ENCODE measurements around the gene ISM1.

ISM1 gene

GRCh38 chr20:13342469-13343242 lies 121.6 kb downstream of the ISM1 start:
- H3K36me3 ChIP-seq (replicated peaks; ENCODE audit: low read depth, low read length), result no peaks in the 10 kb centered on the region
- no peaks in the 10 kb centered on the region for H4K20me1 ChIP-seq (ENCODE audit: insufficient read depth, low read length)
- H3K79me2 ChIP-seq (ENCODE audit: low read length), result no peaks in the 10 kb centered on the region
- H3K4me1 ChIP-seq (ENCODE audit: low read length), result no peaks in the 10 kb centered on the region
- H3K27ac ChIP-seq (ENCODE audit: low read length), result no peak overlapping the region
- no peaks in the 10 kb centered on the region for H3K27me3 ChIP-seq (ENCODE audit: low read depth, low read length)
- H3K4me3 ChIP-seq (ENCODE audit: low read length), result no peak overlapping the region
- TF ChIP-seq CTCF (IDR thresholded peaks at IDR 0.05; ENCODE audit: low read depth, low read length) (no peak), EZH2phosphoT487 (IDR thresholded peaks at IDR 0.05; ENCODE audit: low read depth) (no peak)
- no peak overlapping the region for H3K9ac ChIP-seq (ENCODE audit: low read length)
- H3K4me2 ChIP-seq (ENCODE audit: low read length), result no peak overlapping the region
- H3K9me3 ChIP-seq (ENCODE audit: insufficient read depth, low read length), result no peaks in the 10 kb centered on the region
- H2AFZ ChIP-seq (ENCODE audit: low read depth, low read length), result no peak overlapping the region

DNA sequence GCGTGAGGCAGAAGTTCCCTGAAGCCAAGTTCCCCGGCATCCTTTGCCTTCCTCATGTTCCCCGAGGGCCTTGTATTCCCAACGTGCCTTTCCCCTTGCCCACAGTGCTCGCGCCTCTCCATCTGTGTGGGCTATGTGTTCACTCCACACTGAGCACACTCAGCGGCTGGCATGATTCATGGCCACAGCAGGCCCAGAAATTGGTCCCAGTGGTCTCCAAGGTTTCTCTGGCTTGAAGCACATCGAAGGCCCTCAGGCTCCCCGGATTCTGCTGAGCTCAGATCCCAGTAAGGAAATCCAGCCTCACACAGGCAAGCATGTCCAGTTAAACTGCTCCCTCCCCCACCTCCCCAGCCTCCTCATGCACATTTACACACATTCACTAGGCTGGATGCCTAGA lies 123.6 kb downstream of the ISM1 start:
- TF ChIP-seq CTCF (IDR thresholded peaks at IDR 0.05; ENCODE audit: low read depth, low read length), result no peak
- TF ChIP-seq EZH2phosphoT487 (IDR thresholded peaks at IDR 0.05; ENCODE audit: low read depth), result no peak
- Histone ChIP-seq H3K27me3 (ENCODE audit: low read depth, low read length) (no peaks in the 10 kb centered on the region), H3K36me3 (replicated peaks; ENCODE audit: low read depth, low read length) (no peaks in the 10 kb centered on the region), H3K9me3 (ENCODE audit: insufficient read depth, low read length) (no peaks in the 10 kb centered on the region), H3K79me2 (ENCODE audit: low read length) (no peaks in the 10 kb centered on the region), H3K4me2 (ENCODE audit: low read length) (no peak overlapping the region), H3K4me3 (ENCODE audit: low read length) (no peak overlapping the region), H3K27ac (ENCODE audit: low read length) (no peak overlapping the region), H2AFZ (ENCODE audit: low read depth, low read length) (no peak overlapping the region), H3K9ac (ENCODE audit: low read length) (no peak overlapping the region), H4K20me1 (ENCODE audit: insufficient read depth, low read length) (no peaks in the 10 kb centered on the region), H3K4me1 (ENCODE audit: low read length) (no peaks in the 10 kb centered on the region)

DNA sequence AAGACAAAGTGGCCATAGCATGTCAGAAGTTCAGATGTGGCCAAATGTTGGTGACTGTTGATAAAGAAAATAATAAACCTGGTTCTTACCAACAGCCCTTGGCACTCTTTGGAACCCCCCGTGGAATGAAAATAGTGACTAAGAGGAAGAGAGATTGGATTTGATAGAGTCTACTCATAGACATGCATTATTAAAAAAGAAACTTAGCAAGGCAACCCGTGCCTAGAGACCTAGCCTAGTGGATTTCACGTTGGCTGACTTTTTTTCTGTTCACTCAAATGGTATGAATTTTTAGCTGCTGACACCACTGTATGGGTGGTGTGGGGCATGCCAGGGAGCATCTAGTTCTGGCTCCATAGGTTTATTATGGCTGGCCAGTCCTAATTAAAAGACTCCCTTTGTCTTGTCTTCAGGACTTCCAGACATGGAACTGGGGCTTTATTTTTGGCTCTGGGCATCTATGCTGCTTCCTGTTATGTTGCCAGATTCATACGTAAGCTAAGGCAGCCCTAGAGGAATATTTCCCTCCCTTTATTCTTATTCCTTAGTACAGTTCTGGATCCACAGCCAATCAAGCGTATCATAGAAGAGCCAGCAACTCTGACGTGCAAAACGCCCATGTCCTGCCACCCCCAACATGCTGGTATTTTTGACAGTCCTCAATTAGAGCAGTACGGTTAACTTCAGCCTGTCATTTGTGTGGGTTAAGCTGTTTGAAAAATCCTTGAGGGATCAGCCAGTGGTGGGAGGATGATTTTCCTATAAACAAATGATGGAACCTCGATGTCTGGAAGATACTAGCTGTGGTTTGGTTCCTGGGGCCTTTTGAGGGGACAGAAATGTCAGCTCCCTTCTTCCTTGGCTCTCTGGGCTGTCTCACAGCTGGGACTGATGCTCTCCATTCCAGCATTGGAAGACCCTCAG lies 127.5 kb downstream of the ISM1 start:
- Histone ChIP-seq H3K4me1 (ENCODE audit: low read length) (no peaks in the 10 kb centered on the region), H4K20me1 (ENCODE audit: insufficient read depth, low read length) (no peaks in the 10 kb centered on the region), H3K27me3 (ENCODE audit: low read depth, low read length) (no peaks in the 10 kb centered on the region; the same call in 1 of the 2 replicates), H3K36me3 (replicated peaks; ENCODE audit: low read depth, low read length) (no peaks in the 10 kb centered on the region), H3K27ac (ENCODE audit: low read length) (no peak overlapping the region), H2AFZ (ENCODE audit: low read depth, low read length) (no peak overlapping the region), H3K9me3 (ENCODE audit: insufficient read depth, low read length) (no peaks in the 10 kb centered on the region), H3K9ac (ENCODE audit: low read length) (no peak overlapping the region), H3K4me3 (ENCODE audit: low read length) (no peak overlapping the region), H3K79me2 (ENCODE audit: low read length) (no peaks in the 10 kb centered on the region), H3K4me2 (ENCODE audit: low read length) (no peak overlapping the region)
- TF ChIP-seq EZH2phosphoT487 (IDR thresholded peaks at IDR 0.05; ENCODE audit: low read depth) (no peak), CTCF (IDR thresholded peaks at IDR 0.05; ENCODE audit: low read depth, low read length) (no peak)

- H3K27ac ChIP-seq (ENCODE audit: low read length), result no peak overlapping the region
- H3K9ac ChIP-seq (ENCODE audit: low read length), result no peak overlapping the region
- H3K79me2 ChIP-seq (ENCODE audit: low read length), result no peaks in the 10 kb centered on the region
- no peaks in the 10 kb centered on the region for H3K9me3 ChIP-seq (ENCODE audit: insufficient read depth, low read length)
- H3K4me1 ChIP-seq (ENCODE audit: low read length), result no peaks in the 10 kb centered on the region
- no peaks in the 10 kb centered on the region for H3K36me3 ChIP-seq (replicated peaks; ENCODE audit: low read depth, low read length)
- H4K20me1 ChIP-seq (ENCODE audit: insufficient read depth, low read length), result no peaks in the 10 kb centered on the region
- TF ChIP-seq EZH2phosphoT487 (IDR thresholded peaks at IDR 0.05; ENCODE audit: low read depth) (no peak), CTCF (IDR thresholded peaks at IDR 0.05; ENCODE audit: low read depth, low read length) (no peak)
- H3K4me3 ChIP-seq (ENCODE audit: low read length), result no peak overlapping the region
- no peak overlapping the region for H3K4me2 ChIP-seq (ENCODE audit: low read length)
- no peak overlapping the region for H2AFZ ChIP-seq (ENCODE audit: low read depth, low read length)
- peaks cover under 1% of the 10 kb centered on the region; the same call in 1 of the 2 replicates for H3K27me3 ChIP-seq (ENCODE audit: low read depth, low read length)
These were observed 128.1 kb downstream of the ISM1 start for GRCh38 chr20:13349235-13349604.

Data from OCI-LY3 (cell line).